ENCODE data around the gene NTNG1. TPM values are rescaled to one million over a fixed set of nuclear protein-coding genes. Genes with fewer than 3 reads are reported as not detected.

The NTNG1 gene
- total RNA-seq, 1 experiment from 2014 or later: 1.5 TPM

DNA sequence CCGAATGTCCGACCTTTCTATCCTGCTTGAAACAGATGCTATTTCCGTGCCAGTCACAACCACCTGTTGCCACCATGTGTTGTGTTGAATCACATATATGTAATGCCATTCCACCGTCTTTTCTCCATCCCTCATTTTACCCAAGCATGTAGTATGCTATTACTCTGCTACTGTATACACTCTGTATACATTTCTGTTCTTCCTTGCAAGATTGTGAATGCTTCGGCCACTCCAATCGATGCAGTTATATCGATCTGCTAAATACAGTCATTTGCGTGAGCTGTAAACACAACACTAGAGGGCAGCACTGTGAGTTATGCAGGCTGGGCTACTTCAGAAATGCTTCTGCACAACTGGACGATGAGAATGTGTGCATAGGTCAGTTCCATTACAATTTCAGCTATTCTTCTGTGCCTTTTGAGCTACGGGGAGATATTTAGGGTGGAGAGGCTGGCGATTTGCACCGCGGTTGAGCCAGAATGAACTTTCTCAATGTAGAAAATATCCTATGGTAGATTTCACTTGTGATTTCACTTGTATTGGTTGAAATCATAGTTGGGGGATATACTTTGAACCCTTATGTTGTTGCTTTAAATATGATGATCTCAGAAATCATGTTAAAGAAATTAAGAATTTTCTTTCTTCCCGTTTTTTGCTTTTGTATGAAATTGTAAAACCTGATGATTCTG lies 289.8 kb downstream of the NTNG1 start:
- Mint-ChIP-seq H3K36me3 (ENCODE audit: insufficient read depth in 1 of 3, low read depth in 3 of 3) (peaks cover 0 to 5% (median 2%) of the 10 kb centered on the region in 3 experiments; a peak in 4 of 7 replicates), H3K9me3 (peaks cover 0 to 2% of the 10 kb centered on the region in 2 experiments; a peak in 1 of 5 replicates), H3K27me3 (ENCODE audit: low read depth) (no peaks in the 10 kb centered on the region; the same call in 1 of the 2 replicates), H3K4me1 (peaks cover 27 to 30% of the 10 kb centered on the region in 2 experiments), H3K4me3 (no peak overlapping the region), H3K27ac (no peak overlapping the region)
- no peak overlapping the region for H2BK120ac ChIP-seq (ENCODE audit: low read depth, low read length, poor library complexity, severe bottlenecking)
- no peak overlapping the region for H3K9ac ChIP-seq (ENCODE audit: extremely low read depth, insufficient read length, low read length)
- no peak overlapping the region for H3K4me2 ChIP-seq (ENCODE audit: insufficient read depth, insufficient read length, low read length)
- no peak for DNase-seq
- H3K9me3 ChIP-seq (ENCODE audit: control insufficient read depth, low read depth, low read length): no peaks in the 10 kb centered on the region
- H2BK5ac ChIP-seq (ENCODE audit: insufficient read length, low read length): no peak overlapping the region
- no peak overlapping the region for H4K8ac ChIP-seq (replicated peaks; ENCODE audit: insufficient read length, low read depth, low read length)
- H3K14ac ChIP-seq (ENCODE audit: insufficient read depth, low read length): no peak overlapping the region
- H3K79me1 ChIP-seq (ENCODE audit: insufficient read depth, low read depth, low read length, poor library complexity, severe bottlenecking): no peaks in the 10 kb centered on the region
- TF ChIP-seq, protein P1, sequence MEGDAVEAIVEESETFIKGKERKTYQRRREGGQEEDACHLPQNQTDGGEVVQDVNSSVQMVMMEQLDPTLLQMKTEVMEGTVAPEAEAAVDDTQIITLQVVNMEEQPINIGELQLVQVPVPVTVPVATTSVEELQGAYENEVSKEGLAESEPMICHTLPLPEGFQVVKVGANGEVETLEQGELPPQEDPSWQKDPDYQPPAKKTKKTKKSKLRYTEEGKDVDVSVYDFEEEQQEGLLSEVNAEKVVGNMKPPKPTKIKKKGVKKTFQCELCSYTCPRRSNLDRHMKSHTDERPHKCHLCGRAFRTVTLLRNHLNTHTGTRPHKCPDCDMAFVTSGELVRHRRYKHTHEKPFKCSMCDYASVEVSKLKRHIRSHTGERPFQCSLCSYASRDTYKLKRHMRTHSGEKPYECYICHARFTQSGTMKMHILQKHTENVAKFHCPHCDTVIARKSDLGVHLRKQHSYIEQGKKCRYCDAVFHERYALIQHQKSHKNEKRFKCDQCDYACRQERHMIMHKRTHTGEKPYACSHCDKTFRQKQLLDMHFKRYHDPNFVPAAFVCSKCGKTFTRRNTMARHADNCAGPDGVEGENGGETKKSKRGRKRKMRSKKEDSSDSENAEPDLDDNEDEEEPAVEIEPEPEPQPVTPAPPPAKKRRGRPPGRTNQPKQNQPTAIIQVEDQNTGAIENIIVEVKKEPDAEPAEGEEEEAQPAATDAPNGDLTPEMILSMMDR (conservative IDR thresholded peaks at IDR 0.05): peak; percentile 83
- peaks cover 3% of the 10 kb centered on the region; the same call in 1 of the 2 replicates for H3K4me1 ChIP-seq (ENCODE audit: insufficient read depth, low read length)
- H3K23ac ChIP-seq (ENCODE audit: insufficient read length, low read depth, low read length): no peak overlapping the region
- no peaks in the 10 kb centered on the region for H4K20me1 ChIP-seq (ENCODE audit: control insufficient read depth, insufficient read depth, insufficient read length)
- H3K4ac ChIP-seq (ENCODE audit: low read depth, low read length): no peak overlapping the region
- no peak overlapping the region for H2AFZ ChIP-seq (ENCODE audit: low read length)
- no peak overlapping the region for H3T11ph ChIP-seq (ENCODE audit: low read length)
- H3K56ac ChIP-seq (ENCODE audit: insufficient read length, low read depth, low read length): no peak overlapping the region
- no peak overlapping the region for H4K91ac ChIP-seq (ENCODE audit: insufficient read length, low read depth, low read length)
- WGBS (ENCODE audit: extremely low coverage, insufficient read length, low lambda C conversion rate): no CpG with 5 or more reads among the region's 14 CpGs
- H2BK20ac ChIP-seq (ENCODE audit: low read depth, low read length, poor library complexity, severe bottlenecking): no peak overlapping the region
- H2BK15ac ChIP-seq (ENCODE audit: low read depth, low read length): no peak overlapping the region
- H3K79me2 ChIP-seq (ENCODE audit: insufficient read depth, low read length): no peaks in the 10 kb centered on the region
- H3K18ac ChIP-seq (ENCODE audit: insufficient read length, low read depth, low read length): no peak overlapping the region
- no peak overlapping the region for H4K5ac ChIP-seq (ENCODE audit: insufficient read length, low read depth, low read length)
- H3K23me2 ChIP-seq (ENCODE audit: insufficient read length, low read depth, low read length, poor library complexity, severe bottlenecking): no peaks in the 10 kb centered on the region
- H3K27me3 ChIP-seq (ENCODE audit: insufficient read depth, low read length): no peaks in the 10 kb centered on the region
- no peak overlapping the region for H3K27ac ChIP-seq (ENCODE audit: insufficient read length, low read depth, low read length)
- H2BK12ac ChIP-seq (ENCODE audit: insufficient read length, low read depth, low read length): no peak overlapping the region
- H2AK5ac ChIP-seq (ENCODE audit: insufficient read length, low read length): no peak overlapping the region
